M059J (cell line): ENCODE results near the gene USP17L20. TPM values are rescaled to one million over a fixed set of nuclear protein-coding genes. Genes with fewer than 3 reads are reported as not detected.
"Not testable (repeated sequence)": the region's sequence is repeated elsewhere in the genome, so short reads cannot be mapped to it uniquely, and the experiment has no call there.

ENCODE experiments used
- DNase-seq: peaks from one replicate; pipeline ENCODE4 v3.0.0-alpha.2; 2012; ENCODE audit warnings: low read depth
- total RNA-seq: library from RNA; depleted of rRNA; stranded (reverse); fragments of >200 nt; shearing (Covaris generic); gene quantifications from 2 replicates; pipeline ENCODE4 v1.2.3, GENCODE V29; 2014; rRNA removed

Gene USP17L20
- not detected in 2 replicates for total RNA-seq

GRCh38 chr4:9257824-9258223, at the start of gene USP17L20:
Gene USP17L20 (plus strand): TSS chr4:9258124. CDS start chr4:9258124, 0 bp downstream.
- DNase-seq: not testable (repeated sequence)

- DNase-seq: not testable (repeated sequence)
Observed at GRCh38 chr4:9210357-9210756, 47.6 kb upstream of the USP17L20 start, which contains the start of gene USP17L10. Gene USP17L10 (plus strand): TSS chr4:9210657. CDS start chr4:9210657, 0 bp downstream.

GRCh38 chr4:9214701-9215100, 43.2 kb upstream of the USP17L20 start:
- DNase-seq: not testable (repeated sequence)

DNA sequence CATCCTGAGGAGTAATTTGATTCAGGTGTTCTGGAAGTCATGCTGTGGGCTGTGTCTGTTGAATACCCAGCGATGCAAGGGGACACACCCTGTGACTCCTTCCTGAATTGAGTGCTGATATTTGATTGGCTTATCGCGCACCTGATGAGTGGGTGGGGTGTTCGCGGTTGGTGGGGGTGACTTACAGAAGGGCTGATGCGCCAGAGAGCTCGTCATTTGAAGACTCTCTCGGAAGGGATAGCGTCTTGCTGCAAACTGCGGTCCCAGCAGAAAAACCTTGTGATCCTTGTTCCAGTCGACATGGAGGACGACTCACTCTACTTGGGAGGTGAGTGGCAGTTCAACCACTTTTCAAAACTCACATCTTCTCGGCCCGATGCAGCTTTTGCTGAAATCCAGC, 42.8 kb upstream of the USP17L20 start, which contains the start of gene USP17L11:
TSS of gene USP17L11 (plus strand) at position 301 of the 400 bp plus-strand sequence. CDS start at position 301, 0 bp downstream.
- DNase-seq: not testable (repeated sequence)

DNA sequence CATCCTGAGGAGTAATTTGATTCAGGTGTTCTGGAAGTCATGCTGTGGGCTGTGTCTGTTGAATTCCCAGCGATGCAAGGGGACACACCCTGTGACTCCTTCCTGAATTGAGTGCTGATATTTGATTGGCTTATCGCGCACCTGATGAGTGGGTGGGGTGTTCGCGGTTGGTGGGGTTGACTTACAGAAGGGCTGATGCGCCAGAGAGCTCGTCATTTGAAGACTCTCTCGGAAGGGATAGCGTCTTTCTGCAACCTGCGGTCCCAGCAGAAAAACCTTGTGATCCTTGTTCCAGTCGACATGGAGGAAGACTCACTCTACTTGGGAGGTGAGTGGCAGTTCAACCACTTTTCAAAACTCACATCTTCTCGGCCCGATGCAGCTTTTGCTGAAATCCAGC, 38.1 kb upstream of the USP17L20 start, which contains the start of gene USP17L12:
TSS of gene USP17L12 (plus strand) at position 301 of the 400 bp plus-strand sequence. CDS start at position 301, 0 bp downstream.
- DNase-seq: not testable (repeated sequence)

GRCh38 chr4:9224596-9224995, 33.3 kb upstream of the USP17L20 start, which contains the start of gene USP17L13:
Gene USP17L13 (plus strand): TSS chr4:9224896. CDS start chr4:9224896, 0 bp downstream.
- DNase-seq: not testable (repeated sequence)

- not testable (repeated sequence) for DNase-seq
Observed at GRCh38 chr4:9230249-9230648, 27.7 kb upstream of the USP17L20 start.

DNA sequence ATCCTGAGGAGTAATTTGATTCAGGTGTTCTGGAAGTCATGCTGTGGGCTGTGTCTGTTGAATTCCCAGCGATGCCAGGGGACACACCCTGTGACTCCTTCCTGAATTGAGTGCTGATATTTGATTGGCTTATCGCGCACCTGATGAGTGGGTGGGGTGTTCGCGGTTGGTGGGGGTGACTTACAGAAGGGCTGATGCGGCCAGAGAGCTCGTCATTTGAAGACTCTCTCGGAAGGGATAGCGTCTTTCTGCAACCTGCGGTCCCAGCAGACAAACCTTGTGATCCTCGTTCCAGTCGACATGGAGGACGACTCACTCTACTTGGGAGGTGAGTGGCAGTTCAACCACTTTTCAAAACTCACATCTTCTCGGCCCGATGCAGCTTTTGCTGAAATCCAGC, 23.8 kb upstream of the USP17L20 start, which contains the start of gene USP17L15:
TSS of gene USP17L15 (plus strand) at position 301 of the 400 bp plus-strand sequence. CDS start at position 301, 0 bp downstream.
- not testable (repeated sequence) for DNase-seq

DNA sequence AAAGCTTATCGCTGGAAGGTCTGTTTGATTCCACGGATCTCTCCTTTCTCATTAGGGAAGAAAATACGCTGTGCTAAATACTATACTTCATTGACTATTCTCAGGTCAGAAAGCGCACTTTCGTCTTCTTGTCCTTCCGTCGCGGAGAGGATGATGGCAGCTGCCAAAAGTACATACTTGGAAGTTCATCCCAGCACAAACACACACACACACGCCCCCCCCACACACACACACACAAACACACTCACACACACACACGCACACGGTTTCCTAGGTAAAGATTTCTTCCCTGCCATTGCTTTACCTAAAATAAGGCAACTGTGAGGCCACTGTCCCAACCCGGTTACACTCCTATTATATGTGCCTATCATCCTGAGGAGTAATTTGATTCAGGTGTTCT, 19.5 kb upstream of the USP17L20 start:
- not testable (repeated sequence) for DNase-seq

DNA sequence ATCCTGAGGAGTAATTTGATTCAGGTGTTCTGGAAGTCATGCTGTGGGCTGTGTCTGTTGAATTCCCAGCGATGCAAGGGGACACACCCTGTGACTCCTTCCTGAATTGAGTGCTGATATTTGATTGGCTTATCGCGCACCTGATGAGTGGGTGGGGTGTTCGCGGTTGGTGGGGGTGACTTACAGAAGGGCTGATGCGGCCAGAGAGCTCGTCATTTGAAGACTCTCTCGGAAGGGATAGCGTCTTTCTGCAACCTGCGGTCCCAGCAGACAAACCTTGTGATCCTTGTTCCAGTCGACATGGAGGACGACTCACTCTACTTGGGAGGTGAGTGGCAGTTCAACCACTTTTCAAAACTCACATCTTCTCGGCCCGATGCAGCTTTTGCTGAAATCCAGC, 14.3 kb upstream of the USP17L20 start, which contains the start of gene USP17L17:
TSS of gene USP17L17 (plus strand) at position 301 of the 400 bp plus-strand sequence. CDS start at position 301, 0 bp downstream.
- DNase-seq: not testable (repeated sequence)

DNA sequence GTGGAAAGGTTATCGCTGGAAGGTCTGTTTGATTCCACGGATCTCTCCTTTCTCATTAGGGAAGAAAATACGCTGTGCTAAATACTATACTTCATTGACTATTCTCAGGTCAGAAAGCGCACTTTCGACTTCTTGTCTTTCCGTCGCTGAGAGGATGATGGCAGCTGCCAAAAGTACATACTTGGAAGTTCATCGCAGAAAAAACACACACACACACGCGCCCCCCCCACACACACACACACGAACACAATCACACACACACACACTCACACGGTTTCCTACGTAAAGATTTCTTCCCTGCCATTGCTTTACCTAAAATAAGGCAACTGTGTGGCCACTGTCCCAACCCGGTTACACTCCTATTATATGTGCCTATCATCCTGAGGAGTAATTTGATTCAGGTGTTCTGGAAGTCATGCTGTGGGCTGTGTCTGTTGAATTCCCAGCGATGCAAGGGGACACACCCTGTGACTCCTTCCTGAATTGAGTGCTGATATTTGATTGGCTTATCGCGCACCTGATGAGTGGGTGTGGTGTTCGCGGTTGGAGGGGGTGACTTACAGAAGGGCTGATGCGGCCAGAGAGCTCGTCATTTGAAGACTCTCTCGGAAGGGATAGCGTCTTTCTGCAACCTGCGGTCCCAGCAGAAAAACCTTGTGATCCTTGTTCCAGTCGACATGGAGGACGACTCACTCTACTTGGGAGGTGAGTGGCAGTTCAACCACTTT, 9.8 kb upstream of the USP17L20 start, which contains the start of gene USP17L18:
TSS of gene USP17L18 (plus strand) at position 678 of the 728 bp plus-strand sequence. CDS start at position 678, 0 bp downstream.
- DNase-seq: not testable (repeated sequence)

DNA sequence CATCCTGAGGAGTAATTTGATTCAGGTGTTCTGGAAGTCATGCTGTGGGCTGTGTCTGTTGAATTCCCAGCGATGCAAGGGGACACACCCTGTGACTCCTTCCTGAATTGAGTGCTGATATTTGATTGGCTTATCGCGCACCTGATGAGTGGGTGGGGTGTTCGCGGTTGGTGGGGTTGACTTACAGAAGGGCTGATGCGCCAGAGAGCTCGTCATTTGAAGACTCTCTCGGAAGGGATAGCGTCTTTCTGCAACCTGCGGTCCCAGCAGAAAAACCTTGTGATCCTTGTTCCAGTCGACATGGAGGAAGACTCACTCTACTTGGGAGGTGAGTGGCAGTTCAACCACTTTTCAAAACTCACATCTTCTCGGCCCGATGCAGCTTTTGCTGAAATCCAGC, 4.8 kb upstream of the USP17L20 start, which contains the start of gene USP17L19:
TSS of gene USP17L19 (plus strand) at position 301 of the 400 bp plus-strand sequence. CDS start at position 301, 0 bp downstream.
- not testable (repeated sequence) for DNase-seq

GRCh38 chr4:9262572-9262971, 4.6 kb downstream of the USP17L20 start, which contains the start of gene USP17L21:
Gene USP17L21 (plus strand): TSS chr4:9262872. CDS start chr4:9262872, 0 bp downstream.
- DNase-seq: not testable (repeated sequence)

GRCh38 chr4:9267319-9267718, 9.4 kb downstream of the USP17L20 start, which contains the start of gene USP17L22:
Gene USP17L22 (plus strand): TSS chr4:9267619. CDS start chr4:9267619, 0 bp downstream.
- DNase-seq: not testable (repeated sequence)

DNA sequence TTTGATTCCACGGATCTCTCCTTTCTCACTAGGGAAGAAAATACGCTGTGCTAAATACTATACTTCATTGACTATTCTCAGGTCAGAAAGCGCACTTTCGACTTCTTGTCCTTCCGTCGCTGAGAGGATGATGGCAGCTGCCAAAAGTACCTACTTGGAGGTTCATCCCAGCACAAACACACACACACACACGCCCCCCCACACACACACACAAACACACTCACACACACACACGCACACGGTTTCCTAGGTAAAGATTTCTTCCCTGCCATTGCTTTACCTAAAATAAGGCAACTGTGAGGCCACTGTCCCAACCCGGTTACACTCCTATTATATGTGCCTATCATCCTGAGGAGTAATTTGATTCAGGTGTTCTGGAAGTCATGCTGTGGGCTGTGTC, 13.8 kb downstream of the USP17L20 start:
- DNase-seq: not testable (repeated sequence)

Other genes with a start within 250 kb of the USP17L20 start
- gene FAM90A26, start 87.7 kb upstream of the USP17L20 start, total RNA-seq: not detected in 2 replicates
- gene USP17L10, start 47.5 kb upstream of the USP17L20 start, total RNA-seq: not detected in 2 replicates
- gene USP17L11, start 42.7 kb upstream of the USP17L20 start, total RNA-seq: not detected in 2 replicates
- not detected in 2 replicates for gene USP17L12, start 38.0 kb upstream of the USP17L20 start, total RNA-seq
- gene USP17L13, start 33.2 kb upstream of the USP17L20 start, total RNA-seq: not detected in 2 replicates
- not detected in 2 replicates for gene USP17L15, start 23.7 kb upstream of the USP17L20 start, total RNA-seq
- not detected in 2 replicates for gene USP17L17, start 14.2 kb upstream of the USP17L20 start, total RNA-seq
- gene USP17L18, start 9.5 kb upstream of the USP17L20 start, total RNA-seq: not detected in 2 replicates
- not detected in 2 replicates for gene USP17L19, start 4.7 kb upstream of the USP17L20 start, total RNA-seq
- not detected in 2 replicates for gene USP17L21, start 4.7 kb downstream of the USP17L20 start, total RNA-seq
- gene USP17L22, start 9.5 kb downstream of the USP17L20 start, total RNA-seq: not detected in 2 replicates
- not detected in 2 replicates for gene USP17L24, start 67.0 kb downstream of the USP17L20 start, total RNA-seq
- not detected in 2 replicates for gene USP17L25, start 71.8 kb downstream of the USP17L20 start, total RNA-seq
- gene USP17L26, start 76.5 kb downstream of the USP17L20 start, total RNA-seq: not detected in 2 replicates
- not detected in 2 replicates for gene USP17L5, start 81.3 kb downstream of the USP17L20 start, total RNA-seq
- gene USP17L27, start 86.0 kb downstream of the USP17L20 start, total RNA-seq: not detected in 2 replicates
- gene USP17L28, start 90.8 kb downstream of the USP17L20 start, total RNA-seq: not detected in 2 replicates
- not detected in 2 replicates for gene USP17L29, start 95.5 kb downstream of the USP17L20 start, total RNA-seq
- not detected in 2 replicates for gene USP17L30, start 105.0 kb downstream of the USP17L20 start, total RNA-seq
- not detected in 2 replicates for gene DEFB131A, start 186.3 kb downstream of the USP17L20 start, total RNA-seq